ENCODE results near the gene FGF16. TPM values are rescaled to one million over a fixed set of nuclear protein-coding genes. Genes with fewer than 3 reads are reported as not detected.
"Not testable (repeated sequence)": the region's sequence is repeated elsewhere in the genome, so short reads cannot be mapped to it uniquely, and the experiment has no call there.

The FGF16 gene
- total RNA-seq, 3 donors from 2014 or later = 0.16 TPM; not detected in 2

- TF ChIP-seq POLR2A (IDR thresholded peaks at IDR 0.05) (no peak), POLR2AphosphoS5 (IDR thresholded peaks at IDR 0.05) (no peak)
- TF ChIP-seq, protein P1, sequence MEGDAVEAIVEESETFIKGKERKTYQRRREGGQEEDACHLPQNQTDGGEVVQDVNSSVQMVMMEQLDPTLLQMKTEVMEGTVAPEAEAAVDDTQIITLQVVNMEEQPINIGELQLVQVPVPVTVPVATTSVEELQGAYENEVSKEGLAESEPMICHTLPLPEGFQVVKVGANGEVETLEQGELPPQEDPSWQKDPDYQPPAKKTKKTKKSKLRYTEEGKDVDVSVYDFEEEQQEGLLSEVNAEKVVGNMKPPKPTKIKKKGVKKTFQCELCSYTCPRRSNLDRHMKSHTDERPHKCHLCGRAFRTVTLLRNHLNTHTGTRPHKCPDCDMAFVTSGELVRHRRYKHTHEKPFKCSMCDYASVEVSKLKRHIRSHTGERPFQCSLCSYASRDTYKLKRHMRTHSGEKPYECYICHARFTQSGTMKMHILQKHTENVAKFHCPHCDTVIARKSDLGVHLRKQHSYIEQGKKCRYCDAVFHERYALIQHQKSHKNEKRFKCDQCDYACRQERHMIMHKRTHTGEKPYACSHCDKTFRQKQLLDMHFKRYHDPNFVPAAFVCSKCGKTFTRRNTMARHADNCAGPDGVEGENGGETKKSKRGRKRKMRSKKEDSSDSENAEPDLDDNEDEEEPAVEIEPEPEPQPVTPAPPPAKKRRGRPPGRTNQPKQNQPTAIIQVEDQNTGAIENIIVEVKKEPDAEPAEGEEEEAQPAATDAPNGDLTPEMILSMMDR (IDR thresholded peaks at IDR 0.05) = no peak
- no peak overlapping the region for H3K27ac ChIP-seq
- peaks cover 0 to 23% of the 10 kb centered on the region in 2 donors for H3K27me3 ChIP-seq
- intact Hi-C loops (cut with DNase I; ENCODE audit: low total_unique reads) = no loop called here
- no peak overlapping the region for H3K4me3 ChIP-seq
- no peaks in the 10 kb centered on the region for H3K9me3 ChIP-seq
- no peaks in the 10 kb centered on the region for H3K4me1 ChIP-seq
- no peak for DNase-seq (ENCODE audit: low spot score in 2 of 2)
- H3K36me3 ChIP-seq = no peaks in the 10 kb centered on the region
Observed at GRCh38 chrX:77450996-77451395, 3.8 kb downstream of the FGF16 start.

- peaks cover 0 to 28% of the 10 kb centered on the region in 2 donors for H3K27me3 ChIP-seq
- H3K36me3 ChIP-seq = no peaks in the 10 kb centered on the region
- H3K27ac ChIP-seq = no peak overlapping the region
- intact Hi-C loops (cut with DNase I; ENCODE audit: low total_unique reads) = no loop called here
- H3K4me1 ChIP-seq = no peaks in the 10 kb centered on the region
- TF ChIP-seq, protein P1 (IDR thresholded peaks at IDR 0.05) = no peak
- TF ChIP-seq POLR2A (IDR thresholded peaks at IDR 0.05) (no peak), POLR2AphosphoS5 (IDR thresholded peaks at IDR 0.05) (no peak)
- H3K4me3 ChIP-seq = no peak overlapping the region
- DNase-seq (ENCODE audit: low spot score in 2 of 2) = no peak
- H3K9me3 ChIP-seq = no peaks in the 10 kb centered on the region
Observed at GRCh38 chrX:77453190-77453589, 6.0 kb downstream of the FGF16 start.

DNA sequence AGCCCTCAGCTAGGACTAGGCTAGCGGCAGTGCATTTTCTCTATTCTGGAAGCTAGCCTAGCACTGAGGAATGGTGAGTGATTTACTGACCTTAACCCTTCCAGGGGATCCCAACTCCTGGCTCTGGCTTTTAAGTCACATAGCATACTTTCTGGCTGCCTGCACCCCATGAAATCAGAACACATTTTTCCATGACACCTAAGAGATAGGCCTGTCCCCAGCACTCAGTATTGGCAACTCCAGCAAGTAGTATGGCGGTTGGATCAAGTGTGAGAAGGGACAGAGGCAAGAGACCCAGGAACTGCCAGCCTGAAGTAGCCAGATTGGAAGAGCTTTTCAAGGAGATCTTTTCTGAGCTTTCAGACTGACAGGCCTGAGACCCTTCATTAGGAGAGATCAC is 8.2 kb downstream of the FGF16 start:
- Histone ChIP-seq H3K27me3 (peaks cover 0 to 35% of the 10 kb centered on the region in 2 donors), H3K36me3 (no peaks in the 10 kb centered on the region), H3K4me1 (no peaks in the 10 kb centered on the region), H3K9me3 (no peaks in the 10 kb centered on the region), H3K4me3 (no peak overlapping the region), H3K27ac (no peak overlapping the region)
- TF ChIP-seq POLR2AphosphoS5 (IDR thresholded peaks at IDR 0.05) = no peak
- no peak for TF ChIP-seq POLR2A (IDR thresholded peaks at IDR 0.05)
- TF ChIP-seq, protein P1 (IDR thresholded peaks at IDR 0.05) = no peak
- intact Hi-C loops (cut with DNase I; ENCODE audit: low total_unique reads) = no loop called here
- DNase-seq (ENCODE audit: low spot score in 2 of 2) = no peak

DNA sequence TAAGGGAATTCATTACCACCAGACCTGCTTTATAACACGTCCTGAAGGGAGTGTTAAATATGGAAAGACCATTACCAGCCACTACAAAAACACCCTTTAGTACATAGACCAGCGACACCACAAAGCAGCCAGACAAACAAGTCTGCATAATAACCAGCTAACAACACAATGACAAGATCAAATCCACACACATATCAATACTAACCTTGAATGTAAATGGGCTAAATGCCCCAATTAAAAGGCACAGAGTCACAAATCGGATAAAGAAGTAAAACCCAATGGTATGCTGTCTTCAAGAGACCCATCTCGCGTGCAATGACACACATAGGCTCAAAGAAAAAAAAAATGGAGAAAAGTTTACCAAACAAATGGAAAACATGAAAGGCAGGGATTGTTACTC is 36.9 kb downstream of the FGF16 start:
- no peak overlapping the region for H3K4me3 ChIP-seq
- no peaks in the 10 kb centered on the region for H3K4me1 ChIP-seq
- TF ChIP-seq POLR2A (IDR thresholded peaks at IDR 0.05) (no peak), POLR2AphosphoS5 (IDR thresholded peaks at IDR 0.05) (no peak)
- TF ChIP-seq, protein P1 (IDR thresholded peaks at IDR 0.05) = no peak
- H3K36me3 ChIP-seq = no peaks in the 10 kb centered on the region
- no peak for DNase-seq (ENCODE audit: low spot score in 2 of 2)
- no peak overlapping the region for H3K27ac ChIP-seq
- intact Hi-C loops (cut with DNase I; ENCODE audit: low total_unique reads) = no loop called here
- H3K27me3 ChIP-seq = peaks cover 0 to 12% of the 10 kb centered on the region in 2 donors
- H3K9me3 ChIP-seq = peaks cover 5 to 25% of the 10 kb centered on the region in 2 donors

DNA sequence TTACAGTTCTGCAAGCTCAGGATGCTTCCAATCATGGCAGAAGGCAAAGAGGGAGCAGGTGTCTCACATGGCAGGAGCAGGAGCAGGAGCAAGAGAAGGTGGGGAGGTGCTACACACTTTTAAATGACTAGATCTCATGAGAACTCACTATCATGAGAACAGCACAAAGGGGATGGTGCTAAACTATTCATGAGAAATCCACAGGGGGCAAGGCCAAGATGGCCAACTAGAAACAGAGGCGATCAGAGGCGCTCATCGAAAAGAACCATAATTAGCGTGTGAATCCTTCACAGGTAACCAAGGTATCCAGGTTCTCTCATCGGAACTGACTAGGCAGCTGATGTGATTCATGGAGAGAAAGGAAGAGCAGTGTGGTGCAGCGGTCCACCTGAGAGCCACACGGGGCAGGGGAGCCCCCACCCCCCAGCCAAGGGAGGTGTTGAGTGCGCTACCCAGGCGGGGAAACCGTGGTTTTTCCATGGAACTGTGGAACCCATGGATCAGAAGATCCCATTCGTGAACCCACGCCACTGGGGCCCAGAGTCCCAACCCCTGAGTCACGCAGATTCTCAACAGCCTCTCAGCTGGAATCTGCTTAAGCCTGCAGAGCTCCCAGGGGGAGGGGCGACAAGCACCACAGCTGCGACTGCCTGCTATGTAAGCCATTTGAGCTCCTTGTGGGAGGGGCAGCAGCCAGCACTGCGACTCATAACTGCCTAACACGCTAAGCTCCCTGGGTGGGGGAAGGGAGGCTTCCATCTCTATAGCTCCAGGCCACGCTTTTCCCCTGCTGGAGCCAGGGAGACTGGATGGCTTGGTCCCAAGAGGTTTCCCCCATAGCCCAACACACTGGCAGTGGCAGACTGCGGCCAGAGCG is 46.7 kb downstream of the FGF16 start:
- TF ChIP-seq POLR2A (IDR thresholded peaks at IDR 0.05) (no peak), POLR2AphosphoS5 (IDR thresholded peaks at IDR 0.05) (no peak)
- TF ChIP-seq, protein P1 (IDR thresholded peaks at IDR 0.05) = no peak
- H3K27ac ChIP-seq = no peak overlapping the region
- H3K4me3 ChIP-seq = no peak overlapping the region
- H3K4me1 ChIP-seq = no peaks in the 10 kb centered on the region
- DNase-seq (ENCODE audit: low spot score in 2 of 2) = no peak
- intact Hi-C loops (cut with DNase I; ENCODE audit: low total_unique reads) = no loop called here
- H3K9me3 ChIP-seq = no peaks in the 10 kb centered on the region
- H3K27me3 ChIP-seq = peaks cover 0 to 21% of the 10 kb centered on the region in 2 donors
- no peaks in the 10 kb centered on the region for H3K36me3 ChIP-seq

GRCh38 chrX:77500164-77500563 is 53.0 kb downstream of the FGF16 start:
- H3K9me3 ChIP-seq; H3K36me3 ChIP-seq; intact Hi-C loops (cut with DNase I; ENCODE audit: low total_unique reads); H3K27ac ChIP-seq; H3K4me3 ChIP-seq; DNase-seq (ENCODE audit: low spot score in 2 of 2); H3K4me1 ChIP-seq: not testable (repeated sequence)
- peaks cover 0 to 15% of the 10 kb centered on the region in 2 donors for H3K27me3 ChIP-seq

Measured in breast epithelium (tissue), 4 donors.